Superior temporal gyrus (tissue), 1 donor: ENCODE results near the gene ADCY5.

ENCODE experiments used
- DNase-seq: peaks from one replicate; pipeline ENCODE4 v3.0.0-alpha.2; 2016; ENCODE audit errors: extremely low spot score

Gene ADCY5

GRCh38 chr3:123458255-123458654, 9.4 kb upstream of the ADCY5 start:
- DNase-seq: no peak

GRCh38 chr3:123457841-123458240, 9.0 kb upstream of the ADCY5 start:
- no peak for DNase-seq

GRCh38 chr3:123453675-123454074, 4.8 kb upstream of the ADCY5 start:
- no peak for DNase-seq

- DNase-seq: no peak
These were observed 2.3 kb upstream of the ADCY5 start for GRCh38 chr3:123451186-123451585.

- peak; percentile 69 for DNase-seq
These were observed 1.2 kb upstream of the ADCY5 start for GRCh38 chr3:123449997-123450604.

- peak; percentile 52 for DNase-seq
These were observed 459 bp upstream of the ADCY5 start for GRCh38 chr3:123449102-123449996.

- DNase-seq: no peak
These were observed 957 bp downstream of the ADCY5 start for GRCh38 chr3:123447749-123448517.

- no peak for DNase-seq
These were observed 1.5 kb downstream of the ADCY5 start for GRCh38 chr3:123447416-123447748.

- DNase-seq: peak; percentile 61
These were observed 2.2 kb downstream of the ADCY5 start for GRCh38 chr3:123446610-123447109.

GRCh38 chr3:123446210-123446609, 2.7 kb downstream of the ADCY5 start:
- peak; percentile 73 for DNase-seq

- DNase-seq: no peak
These were observed 3.2 kb downstream of the ADCY5 start for GRCh38 chr3:123445702-123446101.

GRCh38 chr3:123444744-123445143, 4.1 kb downstream of the ADCY5 start:
- DNase-seq: peak; percentile 57

GRCh38 chr3:123444023-123444422, 4.9 kb downstream of the ADCY5 start:
- peak; percentile 91 for DNase-seq

GRCh38 chr3:123442908-123443307, 6.0 kb downstream of the ADCY5 start:
- DNase-seq: no peak

GRCh38 chr3:123442125-123442524, 6.8 kb downstream of the ADCY5 start:
- DNase-seq: no peak

- DNase-seq: peak; percentile 93
These were observed 8.9 kb downstream of the ADCY5 start for GRCh38 chr3:123439806-123440580.

GRCh38 chr3:123432832-123433523, 15.9 kb downstream of the ADCY5 start:
- no peak for DNase-seq

- peak; percentile 70 for DNase-seq
These were observed 17.1 kb downstream of the ADCY5 start for GRCh38 chr3:123431658-123432324.

- DNase-seq: no peak
These were observed 17.8 kb downstream of the ADCY5 start for GRCh38 chr3:123431007-123431657.

- DNase-seq: no peak
These were observed 18.6 kb downstream of the ADCY5 start for GRCh38 chr3:123430266-123430665.
